Measurements from ENCODE around the gene SLC44A4.

Gene SLC44A4

GRCh38 chr6:31880616-31881015, 1.8 kb upstream of the SLC44A4 start:
- TF ChIP-seq CTCF (IDR thresholded peaks at IDR 0.05; ENCODE audit: insufficient read depth, low read length, poor library complexity, severe bottlenecking), result no peak
- H3K4me3 ChIP-seq (replicated peaks; ENCODE audit: low read depth, low read length), result no peak overlapping the region
- no peak for DNase-seq (ENCODE audit: extremely low read depth, insufficient read length)
- H3K27me3 ChIP-seq (replicated peaks; ENCODE audit: control insufficient read depth, insufficient read depth, low read length), result no peaks in the 10 kb centered on the region
- peaks cover 32% of the 10 kb centered on the region for H3K36me3 ChIP-seq (ENCODE audit: control insufficient read depth, insufficient read depth, low read length)

GRCh38 chr6:31879901-31880300, 1.1 kb upstream of the SLC44A4 start:
- H3K27me3 ChIP-seq (replicated peaks; ENCODE audit: control insufficient read depth, insufficient read depth, low read length), result no peaks in the 10 kb centered on the region
- peaks cover 32% of the 10 kb centered on the region for H3K36me3 ChIP-seq (ENCODE audit: control insufficient read depth, insufficient read depth, low read length)
- TF ChIP-seq CTCF (IDR thresholded peaks at IDR 0.05; ENCODE audit: insufficient read depth, low read length, poor library complexity, severe bottlenecking), result no peak
- DNase-seq (ENCODE audit: extremely low read depth, insufficient read length), result no peak
- no peak overlapping the region for H3K4me3 ChIP-seq (replicated peaks; ENCODE audit: low read depth, low read length)

GRCh38 chr6:31879143-31879542, 346 bp upstream of the SLC44A4 start:
- Histone ChIP-seq H3K36me3 (ENCODE audit: control insufficient read depth, insufficient read depth, low read length) (peaks cover 27% of the 10 kb centered on the region), H3K4me3 (replicated peaks; ENCODE audit: low read depth, low read length) (no peak overlapping the region), H3K27me3 (replicated peaks; ENCODE audit: control insufficient read depth, insufficient read depth, low read length) (no peaks in the 10 kb centered on the region)
- no peak for DNase-seq (ENCODE audit: extremely low read depth, insufficient read length)
- TF ChIP-seq CTCF (IDR thresholded peaks at IDR 0.05; ENCODE audit: insufficient read depth, low read length, poor library complexity, severe bottlenecking), result no peak

GRCh38 chr6:31878222-31878621, 575 bp downstream of the SLC44A4 start:
- H3K4me3 ChIP-seq (replicated peaks; ENCODE audit: low read depth, low read length), result no peak overlapping the region
- no peak for TF ChIP-seq CTCF (IDR thresholded peaks at IDR 0.05; ENCODE audit: insufficient read depth, low read length, poor library complexity, severe bottlenecking)
- DNase-seq (ENCODE audit: extremely low read depth, insufficient read length), result no peak
- no peaks in the 10 kb centered on the region for H3K27me3 ChIP-seq (replicated peaks; ENCODE audit: control insufficient read depth, insufficient read depth, low read length)
- peaks cover 21% of the 10 kb centered on the region for H3K36me3 ChIP-seq (ENCODE audit: control insufficient read depth, insufficient read depth, low read length)

- no peak for TF ChIP-seq CTCF (IDR thresholded peaks at IDR 0.05; ENCODE audit: insufficient read depth, low read length, poor library complexity, severe bottlenecking)
- no peak for DNase-seq (ENCODE audit: extremely low read depth, insufficient read length)
- peaks cover 16% of the 10 kb centered on the region for H3K36me3 ChIP-seq (ENCODE audit: control insufficient read depth, insufficient read depth, low read length)
- no peak overlapping the region for H3K4me3 ChIP-seq (replicated peaks; ENCODE audit: low read depth, low read length)
- no peaks in the 10 kb centered on the region for H3K27me3 ChIP-seq (replicated peaks; ENCODE audit: control insufficient read depth, insufficient read depth, low read length)
Measured at GRCh38 chr6:31877651-31878161, 1.1 kb downstream of the SLC44A4 start.

GRCh38 chr6:31877125-31877650, 1.6 kb downstream of the SLC44A4 start:
- Histone ChIP-seq H3K4me3 (replicated peaks; ENCODE audit: low read depth, low read length) (no peak overlapping the region), H3K36me3 (ENCODE audit: control insufficient read depth, insufficient read depth, low read length) (peaks cover 11% of the 10 kb centered on the region), H3K27me3 (replicated peaks; ENCODE audit: control insufficient read depth, insufficient read depth, low read length) (no peaks in the 10 kb centered on the region)
- DNase-seq (ENCODE audit: extremely low read depth, insufficient read length), result no peak
- TF ChIP-seq CTCF (IDR thresholded peaks at IDR 0.05; ENCODE audit: insufficient read depth, low read length, poor library complexity, severe bottlenecking), result no peak
